Colonic mucosa (tissue), 4 donors: ENCODE measurements around the gene KCNK16. TPM values are rescaled to one million over a fixed set of nuclear protein-coding genes. Genes with fewer than 3 reads are reported as not detected.

Source experiments
- DNase-seq: peaks from one replicate; pipeline ENCODE4 v3.0.0-alpha.2; 2020
- H3K27ac ChIP-seq: fragments of 200-600 bp; one replicate; pipeline ENCODE4 v1.8.0; 2021
- H3K27me3 ChIP-seq: fragments of 200-600 bp; one replicate; pipeline ENCODE4 v1.8.0; 2021
- H3K36me3 ChIP-seq: fragments of 200-600 bp; one replicate; pipeline ENCODE4 v1.8.0; 2021
- H3K4me1 ChIP-seq: fragments of 200-600 bp; one replicate; pipeline ENCODE4 v1.8.0; 2021; ENCODE audit warnings: mild to moderate bottlenecking
- H3K4me3 ChIP-seq: fragments of 200-600 bp; one replicate; pipeline ENCODE4 v1.8.0; 2021
- H3K9ac ChIP-seq, 2 donors: one replicate each; pipeline ENCODE4 v1.7.0; 2013; ENCODE audit warnings: control low read depth in 2 of 2, low read depth in 2 of 2, low read length in 2 of 2
- H3K9me3 ChIP-seq: fragments of 200-600 bp; one replicate; pipeline ENCODE4 v1.8.0; 2021
- intact Hi-C: fragments of 100-400 bp; cut with DNase I; formaldehyde crosslinking; loops from one replicate; pipeline ENCODE4 v1.14.1; 2022
- total RNA-seq, 2 donors: library from RNA; stranded (reverse); fragmentation: NEBNext Ultra II Directional in 1 of 2; extraction: Animal tissue kit (Norgen Biotek cat#: 25700) in 1 of 2; gene quantifications; one replicate each; pipeline ENCODE4 v1.2.1, GENCODE V29; 2021
- TF ChIP-seq, protein P1 (sequence below): fragments of 200-600 bp; IDR thresholded peaks from one replicate; pipeline ENCODE4 v1.8.0; 2022; ENCODE audit warnings: antibody characterized with exemption, mild to moderate bottlenecking
- donor health status: healthy.
- donor health status: DM: no; HTN: no; CAD: no.
- donor health status: DM: no; HTN: no; CAD: no.

The KCNK16 gene
- total RNA-seq, 2 donors from 2014 or later: not detected

DNA sequence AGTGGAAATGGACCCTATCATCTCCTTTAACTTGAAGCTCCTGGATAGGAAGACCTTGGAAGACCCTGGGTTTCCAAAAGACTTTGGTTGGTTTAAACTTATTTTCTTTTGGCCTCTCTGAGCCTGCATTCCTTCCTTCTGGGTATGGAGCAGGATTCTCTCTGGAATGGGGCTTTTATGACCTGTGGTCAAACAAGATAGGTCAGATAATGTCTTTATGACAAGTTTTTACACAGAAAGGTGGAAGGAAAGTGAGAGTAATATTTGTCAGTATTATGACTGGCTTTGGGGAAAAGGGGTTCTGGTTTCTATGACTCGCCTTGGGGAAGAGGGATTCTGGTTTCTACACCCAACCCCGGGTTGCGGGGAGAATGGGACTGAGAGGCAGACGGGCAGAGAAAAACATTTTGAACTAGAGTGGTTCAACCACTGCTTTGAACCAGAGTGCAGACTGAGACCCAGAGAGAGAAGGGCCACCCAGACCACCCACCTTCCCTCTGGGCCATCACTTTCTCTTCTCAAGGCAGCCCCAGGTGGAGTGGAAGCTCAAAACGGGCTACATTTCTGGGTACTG, 55.6 kb downstream of the KCNK16 start:
- intact Hi-C loops: no loop called here
- Histone ChIP-seq H3K4me1 (peaks cover 5% of the 10 kb centered on the region), H3K9me3 (no peaks in the 10 kb centered on the region), H3K27ac (peak overlapping the region; percentile 19), H3K27me3 (no peaks in the 10 kb centered on the region), H3K36me3 (no peaks in the 10 kb centered on the region), H3K4me3 (no peak overlapping the region), H3K9ac (peak overlapping the region in 1 of 2 donors; percentile 51)
- TF ChIP-seq, protein P1, sequence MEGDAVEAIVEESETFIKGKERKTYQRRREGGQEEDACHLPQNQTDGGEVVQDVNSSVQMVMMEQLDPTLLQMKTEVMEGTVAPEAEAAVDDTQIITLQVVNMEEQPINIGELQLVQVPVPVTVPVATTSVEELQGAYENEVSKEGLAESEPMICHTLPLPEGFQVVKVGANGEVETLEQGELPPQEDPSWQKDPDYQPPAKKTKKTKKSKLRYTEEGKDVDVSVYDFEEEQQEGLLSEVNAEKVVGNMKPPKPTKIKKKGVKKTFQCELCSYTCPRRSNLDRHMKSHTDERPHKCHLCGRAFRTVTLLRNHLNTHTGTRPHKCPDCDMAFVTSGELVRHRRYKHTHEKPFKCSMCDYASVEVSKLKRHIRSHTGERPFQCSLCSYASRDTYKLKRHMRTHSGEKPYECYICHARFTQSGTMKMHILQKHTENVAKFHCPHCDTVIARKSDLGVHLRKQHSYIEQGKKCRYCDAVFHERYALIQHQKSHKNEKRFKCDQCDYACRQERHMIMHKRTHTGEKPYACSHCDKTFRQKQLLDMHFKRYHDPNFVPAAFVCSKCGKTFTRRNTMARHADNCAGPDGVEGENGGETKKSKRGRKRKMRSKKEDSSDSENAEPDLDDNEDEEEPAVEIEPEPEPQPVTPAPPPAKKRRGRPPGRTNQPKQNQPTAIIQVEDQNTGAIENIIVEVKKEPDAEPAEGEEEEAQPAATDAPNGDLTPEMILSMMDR: no peak
- DNase-seq: no peak

DNA sequence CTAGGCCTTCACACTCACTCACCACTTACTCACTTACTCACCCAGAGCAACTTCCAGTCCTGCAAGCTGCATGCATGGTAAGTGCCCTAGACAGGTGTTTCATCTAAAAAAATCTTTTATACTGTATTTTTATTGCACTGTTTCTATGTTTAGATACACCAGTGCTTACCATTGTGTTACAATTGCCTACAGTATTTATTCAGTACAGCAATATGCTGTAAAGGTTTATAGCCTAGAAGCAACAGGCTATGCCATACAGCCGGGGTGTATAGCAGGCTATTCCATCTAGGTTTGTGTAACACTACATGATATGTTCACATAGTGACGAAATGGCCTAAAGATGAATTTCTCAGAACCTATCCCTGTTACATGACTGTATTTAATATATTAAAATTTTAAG, 56.1 kb downstream of the KCNK16 start:
- Histone ChIP-seq H3K27me3 (no peaks in the 10 kb centered on the region), H3K4me3 (no peak overlapping the region), H3K9ac (no peak overlapping the region), H3K36me3 (no peaks in the 10 kb centered on the region), H3K4me1 (peaks cover 5% of the 10 kb centered on the region), H3K27ac (peak overlapping the region; percentile 42), H3K9me3 (no peaks in the 10 kb centered on the region)
- TF ChIP-seq, protein P1: no peak
- peak; percentile 47 for DNase-seq
- intact Hi-C loops: no loop called here

Other genes starting within 250 kb of the KCNK16 start
- 10 to 100 TPM; 12.9 to 15.5 TPM for gene SAYSD1, start 207.5 kb downstream of the KCNK16 start, total RNA-seq
- gene KCNK5, start 93.2 kb downstream of the KCNK16 start, total RNA-seq: 10 to 100 TPM; 26.9 to 39.6 TPM
- not detected for gene KCNK17, start 8.3 kb downstream of the KCNK16 start, total RNA-seq